ENCODE results near the gene SDK1.
A peak's percentile ranks its signal among the peaks of the same experiment; 100 is the strongest.

SDK1 gene

GRCh38 chr7:3592401-3593134 is 291.5 kb downstream of the SDK1 start:
- DNase-seq = no peak

GRCh38 chr7:3594901-3595300 is 293.8 kb downstream of the SDK1 start:
- DNase-seq = no peak

- DNase-seq = no peak
Observed at GRCh38 chr7:3598854-3599253, 297.8 kb downstream of the SDK1 start.

- no peak for DNase-seq
Observed at GRCh38 chr7:3605222-3605621, 304.2 kb downstream of the SDK1 start.

- DNase-seq = no peak
Observed at GRCh38 chr7:3606436-3606835, 305.4 kb downstream of the SDK1 start.

- DNase-seq = no peak
Observed at GRCh38 chr7:3607847-3608246, 306.8 kb downstream of the SDK1 start.

- no peak for DNase-seq
Observed at GRCh38 chr7:3616306-3616705, 315.3 kb downstream of the SDK1 start.

GRCh38 chr7:3630081-3630480 is 329.0 kb downstream of the SDK1 start:
- no peak for DNase-seq

GRCh38 chr7:3634396-3634795 is 333.3 kb downstream of the SDK1 start:
- no peak for DNase-seq

- no peak for DNase-seq
Observed at GRCh38 chr7:3636131-3636860, 335.2 kb downstream of the SDK1 start.

GRCh38 chr7:3639253-3639652 is 338.2 kb downstream of the SDK1 start:
- no peak for DNase-seq

GRCh38 chr7:3641582-3641981 is 340.5 kb downstream of the SDK1 start:
- DNase-seq = no peak

- no peak for DNase-seq
Observed at GRCh38 chr7:3643091-3643490, 342.0 kb downstream of the SDK1 start.

GRCh38 chr7:3648276-3648675 is 347.2 kb downstream of the SDK1 start:
- DNase-seq = no peak

GRCh38 chr7:3649250-3649649 is 348.2 kb downstream of the SDK1 start:
- no peak for DNase-seq

GRCh38 chr7:3649678-3650440 is 348.8 kb downstream of the SDK1 start:
- DNase-seq = no peak

- no peak for DNase-seq
Observed at GRCh38 chr7:3650844-3651243, 349.8 kb downstream of the SDK1 start.

- DNase-seq = no peak
Observed at GRCh38 chr7:3655635-3656034, 354.6 kb downstream of the SDK1 start.

GRCh38 chr7:3657206-3657605 is 356.2 kb downstream of the SDK1 start:
- DNase-seq = no peak

- DNase-seq = no peak
Observed at GRCh38 chr7:3668743-3669142, 367.7 kb downstream of the SDK1 start.

GRCh38 chr7:3670898-3671297 is 369.8 kb downstream of the SDK1 start:
- DNase-seq = no peak

GRCh38 chr7:3673524-3673923 is 372.5 kb downstream of the SDK1 start:
- DNase-seq = peak; percentile 46

GRCh38 chr7:3678314-3678810 is 377.3 kb downstream of the SDK1 start:
- no peak for DNase-seq

Data from activated naive CD4-positive, alpha-beta T cell treated with Interleukin-2 at 50 U/mL for 16 hours (primary cell).